HEK293 (cell line): ENCODE results near the gene CCDC14.

Experiments
- CTCF ChIP-seq: fragments of 450-650 bp; formaldehyde crosslinking; IDR thresholded peaks from 2 replicates; pipeline ENCODE4 v1.5.1; 2016; ENCODE audit warnings: missing biosample characterization, missing genetic modification characterization
- SP3 ChIP-seq: fragments of 450-650 bp; formaldehyde crosslinking; IDR thresholded peaks from 2 replicates; pipeline ENCODE4 v1.5.1; 2016; ENCODE audit warnings: missing biosample characterization, missing genetic modification characterization
- ZBTB26 ChIP-seq: fragments of 450-650 bp; formaldehyde crosslinking; optimal IDR thresholded peaks from 2 replicates; pipeline ENCODE3; 2016; ENCODE audit warnings: missing biosample characterization, mild to moderate bottlenecking, missing genetic modification characterization
- ZNF174 ChIP-seq: fragments of 450-650 bp; formaldehyde crosslinking; IDR thresholded peaks from 2 replicates; pipeline ENCODE4 v1.5.0; 2017; ENCODE audit warnings: missing biosample characterization, mild to moderate bottlenecking, missing genetic modification characterization
- ZNF324 ChIP-seq: fragments of 450-650 bp; formaldehyde crosslinking; IDR thresholded peaks from 2 replicates; pipeline ENCODE4 v1.5.1; 2016; ENCODE audit warnings: missing biosample characterization, missing genetic modification characterization
- ZNF335 ChIP-seq: fragments of 450-650 bp; formaldehyde crosslinking; conservative IDR thresholded peaks from 2 replicates; pipeline ENCODE4 v1.5.1; 2016; ENCODE audit warnings: missing biosample characterization, missing genetic modification characterization
- ZNF350 ChIP-seq: fragments of 450-650 bp; formaldehyde crosslinking; IDR thresholded peaks from 2 replicates; pipeline ENCODE4 v1.5.0; 2017; ENCODE audit warnings: missing biosample characterization, mild to moderate bottlenecking, missing genetic modification characterization
- ZNF426 ChIP-seq: fragments of 450-650 bp; formaldehyde crosslinking; IDR thresholded peaks from 2 replicates; pipeline ENCODE4 v1.5.1; 2017; ENCODE audit warnings: missing biosample characterization, missing genetic modification characterization, mild to moderate bottlenecking, inconsistent platforms, moderate library complexity
- ZNF830 ChIP-seq: fragments of 450-650 bp; IDR thresholded peaks from 2 replicates; pipeline ENCODE4 v1.5.0; 2018; ENCODE audit warnings: missing biosample characterization, missing genetic modification characterization, low read depth, mild to moderate bottlenecking, moderate library complexity
- TF ChIP-seq, protein P1 (sequence below): fragments of 450-650 bp; formaldehyde crosslinking; IDR thresholded peaks from 2 replicates; pipeline ENCODE4 v1.5.1; 2016; ENCODE audit warnings: missing biosample characterization, missing genetic modification characterization
- TF ChIP-seq, protein P2 (sequence below): fragments of 450-650 bp; formaldehyde crosslinking; conservative IDR thresholded peaks from 2 replicates; pipeline ENCODE4 v1.5.1; 2016; ENCODE audit warnings: low read depth, missing biosample characterization, missing genetic modification characterization
- TF ChIP-seq, protein P3 (sequence below): fragments of 450-650 bp; formaldehyde crosslinking; IDR thresholded peaks from 2 replicates; pipeline ENCODE4 v1.5.1; 2016; ENCODE audit warnings: missing biosample characterization, missing genetic modification characterization

DNA sequence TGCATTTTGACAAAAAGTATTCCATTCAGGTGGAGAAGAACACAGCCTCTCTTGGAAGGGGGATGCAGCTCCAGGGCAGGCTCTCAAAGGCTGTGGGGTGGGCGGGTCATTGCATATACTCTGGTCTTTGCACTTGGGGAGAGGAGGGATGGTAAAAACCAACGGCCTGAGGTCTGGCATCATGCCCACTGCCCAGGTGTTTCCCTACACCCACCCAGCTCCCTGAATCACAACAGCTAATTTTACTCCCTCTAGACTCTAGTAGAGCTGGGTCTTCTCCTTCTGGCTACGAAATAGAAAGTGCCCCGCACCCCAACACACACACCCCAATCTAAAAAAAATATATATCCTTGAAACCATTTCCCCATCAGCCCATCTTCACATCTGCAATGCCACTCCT is 77.9 kb downstream of the CCDC14 start:
- TF ChIP-seq ZNF324 (tag by site-specific recombination) (no peak), ZNF426 (tag by site-specific recombination) (no peak), ZNF350 (tag by site-specific recombination) (no peak), ZNF830 (tag by site-specific recombination) (no peak), ZNF335 (tag by site-specific recombination) (no peak), CTCF (tag by site-specific recombination) (no peak), ZBTB26 (no peak), ZNF174 (tag by site-specific recombination) (no peak), SP3 (tag by site-specific recombination) (no peak)
- TF ChIP-seq, protein P1, sequence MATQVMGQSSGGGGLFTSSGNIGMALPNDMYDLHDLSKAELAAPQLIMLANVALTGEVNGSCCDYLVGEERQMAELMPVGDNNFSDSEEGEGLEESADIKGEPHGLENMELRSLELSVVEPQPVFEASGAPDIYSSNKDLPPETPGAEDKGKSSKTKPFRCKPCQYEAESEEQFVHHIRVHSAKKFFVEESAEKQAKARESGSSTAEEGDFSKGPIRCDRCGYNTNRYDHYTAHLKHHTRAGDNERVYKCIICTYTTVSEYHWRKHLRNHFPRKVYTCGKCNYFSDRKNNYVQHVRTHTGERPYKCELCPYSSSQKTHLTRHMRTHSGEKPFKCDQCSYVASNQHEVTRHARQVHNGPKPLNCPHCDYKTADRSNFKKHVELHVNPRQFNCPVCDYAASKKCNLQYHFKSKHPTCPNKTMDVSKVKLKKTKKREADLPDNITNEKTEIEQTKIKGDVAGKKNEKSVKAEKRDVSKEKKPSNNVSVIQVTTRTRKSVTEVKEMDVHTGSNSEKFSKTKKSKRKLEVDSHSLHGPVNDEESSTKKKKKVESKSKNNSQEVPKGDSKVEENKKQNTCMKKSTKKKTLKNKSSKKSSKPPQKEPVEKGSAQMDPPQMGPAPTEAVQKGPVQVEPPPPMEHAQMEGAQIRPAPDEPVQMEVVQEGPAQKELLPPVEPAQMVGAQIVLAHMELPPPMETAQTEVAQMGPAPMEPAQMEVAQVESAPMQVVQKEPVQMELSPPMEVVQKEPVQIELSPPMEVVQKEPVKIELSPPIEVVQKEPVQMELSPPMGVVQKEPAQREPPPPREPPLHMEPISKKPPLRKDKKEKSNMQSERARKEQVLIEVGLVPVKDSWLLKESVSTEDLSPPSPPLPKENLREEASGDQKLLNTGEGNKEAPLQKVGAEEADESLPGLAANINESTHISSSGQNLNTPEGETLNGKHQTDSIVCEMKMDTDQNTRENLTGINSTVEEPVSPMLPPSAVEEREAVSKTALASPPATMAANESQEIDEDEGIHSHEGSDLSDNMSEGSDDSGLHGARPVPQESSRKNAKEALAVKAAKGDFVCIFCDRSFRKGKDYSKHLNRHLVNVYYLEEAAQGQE (tag by site-specific recombination) = no peak
- TF ChIP-seq, protein P2, sequence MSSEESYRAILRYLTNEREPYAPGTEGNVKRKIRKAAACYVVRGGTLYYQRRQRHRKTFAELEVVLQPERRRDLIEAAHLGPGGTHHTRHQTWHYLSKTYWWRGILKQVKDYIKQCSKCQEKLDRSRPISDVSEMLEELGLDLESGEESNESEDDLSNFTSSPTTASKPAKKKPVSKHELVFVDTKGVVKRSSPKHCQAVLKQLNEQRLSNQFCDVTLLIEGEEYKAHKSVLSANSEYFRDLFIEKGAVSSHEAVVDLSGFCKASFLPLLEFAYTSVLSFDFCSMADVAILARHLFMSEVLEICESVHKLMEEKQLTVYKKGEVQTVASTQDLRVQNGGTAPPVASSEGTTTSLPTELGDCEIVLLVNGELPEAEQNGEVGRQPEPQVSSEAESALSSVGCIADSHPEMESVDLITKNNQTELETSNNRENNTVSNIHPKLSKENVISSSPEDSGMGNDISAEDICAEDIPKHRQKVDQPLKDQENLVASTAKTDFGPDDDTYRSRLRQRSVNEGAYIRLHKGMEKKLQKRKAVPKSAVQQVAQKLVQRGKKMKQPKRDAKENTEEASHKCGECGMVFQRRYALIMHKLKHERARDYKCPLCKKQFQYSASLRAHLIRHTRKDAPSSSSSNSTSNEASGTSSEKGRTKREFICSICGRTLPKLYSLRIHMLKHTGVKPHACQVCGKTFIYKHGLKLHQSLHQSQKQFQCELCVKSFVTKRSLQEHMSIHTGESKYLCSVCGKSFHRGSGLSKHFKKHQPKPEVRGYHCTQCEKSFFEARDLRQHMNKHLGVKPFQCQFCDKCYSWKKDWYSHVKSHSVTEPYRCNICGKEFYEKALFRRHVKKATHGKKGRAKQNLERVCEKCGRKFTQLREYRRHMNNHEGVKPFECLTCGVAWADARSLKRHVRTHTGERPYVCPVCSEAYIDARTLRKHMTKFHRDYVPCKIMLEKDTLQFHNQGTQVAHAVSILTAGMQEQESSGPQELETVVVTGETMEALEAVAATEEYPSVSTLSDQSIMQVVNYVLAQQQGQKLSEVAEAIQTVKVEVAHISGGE (tag by site-specific recombination) = no peak
- TF ChIP-seq, protein P3, sequence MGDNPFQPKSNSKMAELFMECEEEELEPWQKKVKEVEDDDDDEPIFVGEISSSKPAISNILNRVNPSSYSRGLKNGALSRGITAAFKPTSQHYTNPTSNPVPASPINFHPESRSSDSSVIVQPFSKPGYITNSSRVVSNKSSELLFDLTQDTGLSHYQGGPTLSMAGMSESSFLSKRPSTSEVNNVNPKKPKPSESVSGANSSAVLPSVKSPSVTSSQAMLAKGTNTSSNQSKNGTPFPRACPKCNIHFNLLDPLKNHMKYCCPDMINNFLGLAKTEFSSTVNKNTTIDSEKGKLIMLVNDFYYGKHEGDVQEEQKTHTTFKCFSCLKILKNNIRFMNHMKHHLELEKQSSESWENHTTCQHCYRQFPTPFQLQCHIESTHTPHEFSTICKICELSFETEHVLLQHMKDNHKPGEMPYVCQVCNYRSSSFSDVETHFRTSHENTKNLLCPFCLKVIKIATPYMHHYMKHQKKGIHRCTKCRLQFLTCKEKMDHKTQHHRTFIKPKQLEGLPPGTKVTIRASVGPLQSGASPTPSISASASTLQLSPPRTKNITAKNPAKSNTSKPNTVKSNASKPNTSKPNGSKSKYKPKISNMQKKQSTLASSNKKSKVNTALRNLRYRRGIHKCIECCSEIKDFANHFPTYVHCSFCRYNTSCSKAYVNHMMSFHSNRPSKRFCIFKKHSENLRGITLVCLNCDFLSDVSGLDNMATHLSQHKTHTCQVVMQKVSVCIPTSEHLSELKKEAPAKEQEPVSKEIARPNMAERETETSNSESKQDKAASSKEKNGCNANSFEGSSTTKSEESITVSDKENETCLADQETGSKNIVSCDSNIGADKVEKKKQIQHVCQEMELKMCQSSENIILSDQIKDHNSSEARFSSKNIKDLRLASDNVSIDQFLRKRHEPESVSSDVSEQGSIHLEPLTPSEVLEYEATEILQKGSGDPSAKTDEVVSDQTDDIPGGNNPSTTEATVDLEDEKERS (tag by site-specific recombination) = no peak
